HG03457 (cell line): Measurements from ENCODE around the gene ZFR.

ENCODE experiments used
- ATAC-seq: cut with Tn5 transposase; IDR thresholded peaks from one replicate; pipeline ENCODE4 v1.9.1; 2021; ENCODE audit warnings: moderate number of reproducible peaks; ENCODE audit not compliant: unreplicated experiment

Gene ZFR

DNA sequence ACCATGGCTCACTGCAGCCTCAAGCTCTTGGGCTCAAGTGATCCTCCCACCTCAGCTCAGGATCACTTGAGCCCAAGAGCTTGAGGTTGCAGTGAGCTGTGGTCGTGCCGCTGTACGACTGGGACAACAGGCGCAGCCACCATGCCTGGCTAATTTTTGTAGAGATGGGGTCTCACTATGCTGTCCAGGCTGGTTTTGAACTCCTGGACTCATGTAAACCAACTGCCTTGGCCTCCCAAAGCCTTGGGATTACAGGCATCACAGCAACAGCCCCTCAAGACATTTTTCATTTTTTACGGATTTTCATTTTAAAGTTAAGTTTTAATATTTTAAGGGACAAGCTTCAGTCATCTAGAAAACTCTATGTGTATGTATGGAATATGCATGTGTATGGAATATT, 78.9 kb downstream of the ZFR start:
- no peak for ATAC-seq

DNA sequence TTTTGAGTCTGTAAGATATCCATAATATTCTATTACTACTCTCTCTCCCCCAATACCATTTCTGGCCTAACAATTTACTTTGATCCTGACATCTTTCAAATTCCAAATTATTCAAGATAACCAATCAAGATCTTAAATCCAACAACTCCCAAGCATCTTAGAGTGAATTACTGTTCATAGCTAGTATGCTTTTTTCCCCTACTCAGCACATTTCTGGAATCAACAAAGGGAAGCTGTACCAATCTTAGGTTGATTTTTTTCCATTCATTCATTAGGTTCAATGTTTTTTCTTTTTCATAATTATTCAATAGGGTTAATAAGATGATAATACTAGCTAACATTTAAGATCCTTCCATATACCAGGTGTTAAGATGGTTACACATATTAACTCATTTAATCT, 81.5 kb downstream of the ZFR start:
- ATAC-seq: no peak

DNA sequence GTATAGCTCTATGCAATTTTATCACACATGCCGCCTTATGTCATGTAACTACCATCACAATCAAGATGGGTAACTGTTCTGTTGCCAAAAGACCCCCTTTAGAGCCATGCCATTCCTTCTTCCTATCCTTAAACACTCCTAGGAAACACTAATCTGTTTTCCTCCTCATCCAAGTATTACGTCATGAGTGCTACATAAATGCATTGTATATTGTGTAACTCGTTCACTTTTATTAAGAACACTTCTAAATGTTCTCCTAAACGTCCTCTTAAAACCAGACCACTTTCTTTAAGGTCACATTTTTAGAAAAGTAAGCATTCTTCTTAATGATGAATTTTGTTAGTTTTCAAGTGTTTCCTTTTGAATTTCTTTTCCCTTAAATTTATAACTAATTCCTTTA, 82.0 kb downstream of the ZFR start:
- no peak for ATAC-seq

DNA sequence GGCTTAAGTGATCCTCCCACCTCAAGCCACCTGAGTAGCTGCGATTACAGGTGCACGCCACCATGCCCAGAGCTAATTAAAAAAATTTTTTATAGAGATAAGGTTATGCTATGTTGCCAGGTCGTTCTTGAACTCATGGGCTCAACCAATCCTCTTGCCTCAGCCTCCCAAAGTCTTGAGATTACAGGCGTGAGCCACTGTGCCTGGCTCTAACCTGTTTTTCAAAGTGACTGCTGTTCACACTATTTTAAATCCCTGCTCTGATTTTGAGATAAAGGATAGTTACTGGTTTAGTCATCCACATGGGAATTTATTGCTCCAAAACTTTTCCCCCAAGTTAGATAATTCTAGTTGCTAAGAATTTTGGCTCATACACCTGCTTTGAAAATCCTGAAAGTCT, 83.6 kb downstream of the ZFR start:
- ATAC-seq: no peak

DNA sequence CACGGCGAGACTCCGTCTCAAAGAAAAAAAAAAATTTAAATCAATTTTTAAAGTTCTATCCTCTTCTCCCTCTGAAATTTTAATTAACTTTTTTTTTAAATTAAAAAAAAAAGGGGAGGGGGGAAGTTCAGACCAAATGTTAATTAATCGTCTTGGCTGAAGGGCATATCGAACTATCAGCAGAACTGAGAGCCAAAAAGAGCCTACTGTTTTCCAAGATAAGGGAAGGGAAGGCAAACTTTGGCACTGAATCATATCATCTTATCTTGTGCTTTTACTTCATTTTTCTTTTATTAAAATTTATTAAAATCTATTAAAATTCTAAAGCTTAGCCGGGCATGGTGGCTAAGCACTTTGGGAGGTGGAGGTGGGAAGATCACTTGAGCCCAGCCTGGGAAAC, 85.9 kb downstream of the ZFR start:
- no peak for ATAC-seq

DNA sequence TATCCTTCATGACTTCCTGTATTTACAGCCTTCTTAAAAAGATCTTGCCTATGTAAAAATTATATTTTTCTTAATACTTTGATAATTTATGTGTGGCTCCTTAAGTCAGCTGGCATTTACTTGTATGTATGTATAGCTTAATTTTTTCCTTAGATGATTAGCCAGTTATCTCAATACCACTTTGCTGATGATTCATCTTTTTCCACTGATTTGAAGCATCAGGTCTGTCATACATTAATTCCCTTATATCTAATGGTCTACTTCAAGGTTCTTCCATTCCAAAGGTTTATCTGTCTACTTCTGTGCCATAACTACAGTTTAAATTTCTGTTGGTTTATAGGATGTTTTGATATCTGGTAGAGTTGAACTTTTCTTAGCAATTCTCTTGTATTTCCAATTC, 86.9 kb downstream of the ZFR start:
- no peak for ATAC-seq

DNA sequence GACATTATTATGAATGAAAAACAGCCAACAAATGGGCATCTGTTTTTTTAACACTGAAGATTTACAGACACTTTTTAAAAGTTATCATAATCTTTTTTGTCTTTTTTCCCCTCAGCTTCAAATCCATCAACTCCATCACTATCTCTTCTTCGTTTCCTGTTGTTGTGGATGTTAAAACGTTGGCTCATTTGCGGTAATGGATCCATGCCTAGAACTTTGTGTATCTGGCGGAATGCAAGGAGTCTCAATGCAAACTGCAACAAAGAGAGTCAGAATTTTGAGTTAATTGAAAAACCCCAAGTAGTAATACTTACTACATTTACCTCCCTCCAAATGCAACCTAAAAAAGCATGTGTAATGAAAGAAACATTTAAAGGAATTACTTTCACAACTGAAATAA, 88.9 kb downstream of the ZFR start:
- no peak for ATAC-seq

DNA sequence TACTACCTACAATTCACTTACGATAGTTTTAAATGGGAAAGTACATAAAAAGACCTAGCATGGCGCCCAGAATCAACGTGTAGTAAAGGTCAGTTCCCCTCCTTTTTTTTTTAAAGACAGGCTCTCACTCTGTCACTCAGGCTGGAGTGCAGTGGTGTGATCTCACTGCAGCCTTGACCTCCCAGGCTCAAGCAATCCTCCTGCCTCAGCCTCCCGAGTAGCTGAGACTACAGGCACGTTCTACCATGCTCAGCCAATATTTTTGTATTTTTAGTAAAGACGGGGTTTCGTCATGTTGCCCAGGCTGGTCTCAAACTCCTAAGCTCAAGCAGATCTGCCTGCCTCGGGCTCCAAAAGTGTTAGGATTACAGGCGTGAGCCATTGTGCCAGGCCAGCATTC, 91.1 kb downstream of the ZFR start:
- ATAC-seq: no peak

DNA sequence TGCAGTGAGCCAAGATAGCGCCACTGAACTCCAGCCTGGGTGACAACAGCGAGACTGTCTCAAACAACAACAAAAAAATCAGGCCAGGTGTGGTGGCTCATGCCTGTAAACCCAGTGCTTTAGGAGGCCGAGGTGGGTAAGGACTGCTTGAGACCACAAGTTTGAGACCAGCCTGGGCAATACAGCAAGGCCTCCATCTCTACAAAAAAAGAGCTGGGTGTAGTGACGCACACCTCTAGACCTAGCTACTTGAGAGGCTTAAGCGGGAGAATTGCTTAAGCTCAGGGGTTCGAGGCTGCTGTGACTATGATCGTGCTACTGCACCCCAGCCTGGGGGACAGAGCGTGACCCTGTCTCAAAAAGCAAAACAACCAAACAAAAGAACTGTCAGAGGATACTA, 91.9 kb downstream of the ZFR start:
- no peak for ATAC-seq

DNA sequence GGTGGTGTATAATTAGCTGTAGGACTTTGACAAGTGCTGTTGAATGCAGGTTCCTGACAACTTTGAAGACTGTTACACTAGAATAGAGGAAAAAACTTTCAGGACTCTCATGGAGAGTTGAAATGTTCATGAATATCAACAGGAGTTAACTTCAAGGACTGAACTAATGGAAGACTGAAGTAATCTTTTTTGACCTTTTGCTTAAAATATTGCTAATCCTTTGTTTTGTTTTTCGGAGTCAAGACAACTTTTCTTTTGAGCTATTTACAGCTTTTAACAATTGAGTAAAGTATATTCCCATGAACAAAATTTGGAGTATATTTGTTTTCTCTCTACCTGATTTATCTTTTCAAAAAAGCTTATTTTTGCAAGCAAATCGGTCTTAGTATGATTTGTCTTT, 97.7 kb downstream of the ZFR start:
- no peak for ATAC-seq

DNA sequence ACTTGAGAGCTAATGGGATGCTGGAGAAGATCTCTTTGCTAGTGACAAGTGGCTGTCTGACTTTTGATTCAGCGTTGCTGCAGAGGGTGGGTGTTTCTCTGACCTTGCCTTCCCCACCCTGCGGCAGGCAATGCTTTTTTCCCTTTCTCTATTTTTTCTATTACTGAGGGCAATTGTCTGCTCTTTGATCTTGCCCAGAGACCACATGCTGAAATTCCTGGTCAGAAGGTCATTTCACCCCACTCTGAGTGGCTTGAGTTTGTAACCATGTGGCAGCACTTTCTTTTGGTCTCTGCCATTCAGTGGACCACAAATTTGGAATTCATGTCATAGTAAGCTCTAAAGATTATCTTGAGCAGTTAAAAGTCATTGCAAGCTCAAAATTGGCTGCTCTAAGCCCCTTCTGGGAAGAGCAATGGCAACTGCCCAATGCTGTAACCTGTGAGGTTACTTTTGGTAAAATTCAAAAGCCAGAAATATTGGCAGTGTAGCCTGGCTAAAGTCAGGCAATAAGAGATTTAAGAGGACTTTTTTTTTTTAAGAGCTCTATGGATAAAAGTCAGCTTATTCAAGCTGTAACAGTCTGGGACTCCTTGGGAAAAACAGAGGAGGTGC, 101.4 kb downstream of the ZFR start:
- no peak for ATAC-seq

DNA sequence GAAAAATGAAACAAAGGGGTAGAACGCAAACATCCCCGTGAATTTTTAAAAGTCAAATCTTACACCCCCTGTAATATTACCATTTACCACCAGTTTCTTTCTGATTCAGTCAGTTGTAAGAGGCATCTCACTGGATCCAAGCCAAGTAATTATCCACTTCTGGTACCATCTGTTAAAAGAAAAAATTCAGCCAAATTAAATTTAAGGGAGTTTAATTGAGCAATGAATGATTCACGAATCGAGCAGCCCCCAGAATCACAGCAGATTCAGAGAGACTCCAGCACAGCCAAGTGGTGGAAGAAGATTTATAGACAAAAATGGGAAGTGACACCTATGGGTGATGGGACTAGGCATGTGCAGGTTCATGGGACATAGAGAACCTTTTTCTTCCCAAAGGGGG, 101.9 kb downstream of the ZFR start:
- ATAC-seq: no peak

DNA sequence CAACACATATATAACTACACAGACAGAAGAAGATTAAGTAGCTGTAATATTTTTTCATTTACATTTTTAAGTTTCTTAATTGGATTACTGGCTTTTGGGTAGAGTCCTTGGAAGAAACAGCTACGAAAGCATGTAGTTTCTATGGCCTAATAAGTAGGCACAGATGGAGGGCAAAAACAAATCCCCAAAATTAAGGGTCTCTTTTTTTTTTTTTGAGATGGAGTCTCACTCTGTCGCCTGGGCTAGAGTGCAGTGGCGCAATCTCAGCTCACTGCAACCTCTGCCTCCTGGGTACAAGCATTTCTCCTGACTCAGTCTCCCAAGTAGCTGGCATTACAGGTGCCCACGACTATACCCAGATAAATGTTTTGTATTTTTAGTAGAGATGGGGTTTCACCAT, 104.7 kb downstream of the ZFR start:
- no peak for ATAC-seq

DNA sequence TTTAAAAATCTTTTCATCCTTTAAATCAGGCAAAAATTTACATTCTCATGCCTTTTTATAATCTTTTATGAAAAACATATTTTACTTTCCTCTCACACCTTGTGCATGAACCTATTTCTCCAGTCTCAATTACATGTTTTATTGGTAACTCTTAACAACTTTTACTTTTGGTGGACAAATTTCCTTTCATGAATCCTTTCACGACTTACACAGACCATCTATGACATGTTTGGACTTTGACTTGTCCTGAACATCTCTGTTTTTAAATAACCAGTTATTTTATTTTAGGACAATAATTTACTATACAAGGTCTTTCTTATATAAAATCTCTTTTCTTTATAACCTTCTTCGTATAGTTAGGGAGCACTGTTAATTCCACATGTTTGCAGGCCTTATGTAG, 105.3 kb downstream of the ZFR start:
- no peak for ATAC-seq

DNA sequence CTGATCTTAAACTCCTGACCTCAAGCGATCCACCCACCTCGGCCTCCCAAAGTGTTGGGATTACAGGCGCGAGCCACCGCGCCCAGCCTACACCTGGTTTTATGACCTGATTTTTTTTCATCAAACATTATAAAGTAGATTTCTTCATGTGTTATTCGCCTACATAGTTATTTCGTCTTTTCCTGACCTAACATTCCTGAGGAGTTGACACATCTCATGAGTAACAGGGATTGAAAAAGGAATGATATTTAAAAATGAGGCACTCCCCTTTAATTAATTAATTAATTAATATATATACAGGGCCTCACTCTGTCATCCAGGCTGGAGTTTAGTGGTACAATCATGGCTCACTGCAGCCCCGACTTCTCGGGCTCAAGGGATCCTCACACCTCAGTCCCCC, 111.6 kb downstream of the ZFR start:
- no peak for ATAC-seq

DNA sequence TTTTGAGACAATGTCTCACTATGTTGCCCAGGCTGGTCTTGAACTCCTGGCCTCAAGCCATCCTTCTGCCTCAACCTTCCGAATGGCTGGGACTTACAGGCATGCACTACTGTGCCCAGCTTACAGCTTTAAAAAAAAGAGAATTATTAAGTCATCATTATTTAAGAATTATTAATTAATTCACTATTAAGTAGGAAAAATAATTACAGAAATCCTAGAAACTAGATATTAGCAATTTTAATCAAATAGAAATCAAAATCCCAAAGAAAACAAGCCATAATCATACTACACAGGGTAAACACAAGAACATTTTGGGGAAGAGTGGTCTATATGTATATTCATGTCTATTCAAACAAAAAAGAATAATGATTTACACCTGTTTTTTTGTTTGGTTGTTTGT, 112.2 kb downstream of the ZFR start:
- ATAC-seq: no peak

DNA sequence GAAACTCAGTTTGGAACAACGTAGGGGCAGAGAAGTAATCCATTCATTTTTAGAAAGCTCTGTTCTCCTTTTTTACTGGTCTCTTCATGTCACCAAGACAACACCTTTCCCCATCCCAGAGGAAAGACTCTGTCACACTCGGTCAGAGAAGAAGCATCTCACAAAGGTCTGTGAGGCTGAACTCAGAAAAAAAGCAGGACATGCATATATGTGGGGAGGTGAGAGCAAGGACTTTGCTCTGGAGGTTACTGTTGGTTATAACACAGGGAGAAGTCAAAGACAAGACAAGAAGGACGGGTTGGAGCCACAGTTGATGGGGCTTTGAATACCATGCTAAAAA, 112.6 kb downstream of the ZFR start:
- ATAC-seq: no peak

DNA sequence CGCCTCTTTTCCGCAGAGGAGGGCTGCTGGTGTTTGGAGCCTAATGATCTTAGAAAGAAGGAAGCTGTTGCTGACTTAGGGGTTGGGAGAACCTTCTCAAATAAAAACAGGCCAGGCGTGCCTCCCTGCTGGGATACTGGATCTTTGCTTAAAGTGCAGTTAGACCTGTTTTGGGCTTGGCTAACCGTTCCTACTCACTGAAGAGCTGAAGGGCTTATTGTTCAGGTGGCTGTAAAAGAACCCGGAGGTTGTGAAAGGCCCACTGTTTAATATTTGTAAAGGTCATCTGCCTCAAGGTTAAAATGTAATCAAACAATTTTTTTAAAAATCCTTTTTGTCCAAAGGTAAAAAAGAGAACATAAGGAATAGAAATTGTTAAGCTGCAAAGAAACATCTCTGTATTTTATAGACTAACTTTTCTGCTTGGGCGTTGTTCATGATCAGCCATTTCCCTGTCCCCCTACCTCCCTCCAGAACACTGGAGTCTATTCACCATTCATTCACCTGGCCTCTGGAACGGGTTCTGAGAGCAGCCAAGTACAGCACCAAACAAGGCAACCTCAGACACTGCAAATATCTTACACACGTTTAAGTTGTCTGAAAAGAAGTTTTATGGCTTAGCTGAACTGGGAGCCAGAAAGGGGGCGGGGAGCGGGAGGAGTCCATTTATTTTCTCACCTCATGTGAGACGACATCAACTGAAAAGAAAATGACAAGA, 113.2 kb downstream of the ZFR start:
- ATAC-seq: no peak

DNA sequence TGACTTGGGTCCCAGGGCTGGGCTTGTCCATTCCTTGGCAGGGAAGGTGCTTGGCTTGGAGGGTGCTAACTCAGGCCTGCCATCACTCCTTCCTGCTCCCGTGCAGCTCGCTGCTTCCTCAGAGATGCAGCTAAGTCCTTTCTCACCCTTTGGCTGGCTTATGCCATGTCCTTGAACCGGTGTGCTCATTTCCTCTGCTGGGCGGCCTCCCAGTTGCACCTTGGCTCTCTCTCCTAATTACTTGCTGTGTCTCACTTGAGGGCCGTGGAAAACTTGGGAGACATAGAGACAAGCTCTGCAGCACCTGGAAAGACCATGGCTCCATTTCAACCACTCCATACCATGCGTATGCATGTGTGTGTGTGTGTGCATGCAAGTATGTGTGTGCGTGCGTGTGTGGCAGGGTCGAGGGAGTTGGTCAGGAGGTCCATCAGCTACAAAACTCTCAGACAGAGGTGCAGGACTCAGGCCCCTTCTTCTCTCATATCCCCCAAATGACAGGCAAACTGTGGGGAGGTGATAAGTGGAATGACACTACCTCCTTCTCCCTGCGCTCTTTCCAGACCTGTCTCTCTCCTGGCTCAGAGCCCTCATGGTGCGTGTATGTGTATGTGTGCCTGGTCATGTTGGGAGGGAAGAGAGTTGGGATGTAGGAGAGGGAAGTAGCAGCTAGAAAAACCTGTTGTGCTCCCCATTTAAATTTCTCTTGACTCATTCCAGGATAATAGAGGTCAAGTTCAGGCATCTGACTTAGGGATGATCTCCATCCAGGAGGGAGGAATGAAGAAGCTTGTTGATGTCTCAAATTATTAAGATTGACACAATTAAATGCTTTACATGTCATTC, 114.2 kb downstream of the ZFR start:
- ATAC-seq: no peak

DNA sequence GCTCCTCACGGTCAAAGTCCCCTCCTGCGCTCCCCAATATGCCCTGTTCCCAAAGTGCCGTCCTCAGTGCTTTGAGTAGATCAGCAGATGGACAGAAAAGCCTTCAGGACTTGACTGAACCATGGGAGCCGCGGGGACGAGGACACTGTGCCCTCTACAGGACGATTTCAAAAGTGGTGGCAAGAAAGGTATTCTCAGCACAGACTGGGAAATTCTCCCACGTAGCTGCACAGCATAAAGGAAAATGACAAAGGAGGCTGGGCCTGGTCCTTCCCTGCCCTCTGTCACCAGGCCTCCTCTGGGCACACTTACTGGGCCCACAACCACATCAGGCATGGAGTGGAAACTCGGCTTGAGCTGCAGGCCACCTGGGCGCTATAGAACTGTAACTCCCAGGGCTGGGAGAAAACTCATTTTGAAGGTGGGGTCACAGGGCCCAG, 115.1 kb downstream of the ZFR start:
- ATAC-seq: no peak

DNA sequence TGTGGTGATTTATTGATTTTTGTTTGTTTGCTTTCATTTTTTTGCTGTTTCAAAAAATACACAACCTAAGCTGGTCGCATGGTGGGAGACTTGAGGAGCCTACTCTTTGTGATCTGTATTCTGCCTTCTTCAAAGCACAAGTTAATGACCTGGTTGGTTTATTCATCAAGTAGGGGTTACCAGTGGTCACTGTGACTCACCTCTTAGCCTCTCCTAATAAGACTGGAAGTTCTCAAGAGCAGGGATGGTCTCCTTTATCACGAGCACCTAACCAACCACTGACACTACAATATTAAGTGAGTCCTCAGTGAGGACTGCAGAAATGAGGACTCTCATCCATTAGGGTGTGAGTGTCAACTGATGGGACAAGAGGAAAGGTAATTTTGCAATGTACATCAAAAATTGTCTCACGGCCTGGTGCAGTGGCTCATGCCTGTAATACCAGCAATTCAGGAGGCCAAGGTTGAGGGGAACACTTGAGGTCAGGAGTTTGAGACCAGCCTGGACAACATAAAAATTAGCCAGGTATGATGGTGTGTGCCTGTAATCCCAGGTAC, 118.2 kb downstream of the ZFR start:
- no peak for ATAC-seq

DNA sequence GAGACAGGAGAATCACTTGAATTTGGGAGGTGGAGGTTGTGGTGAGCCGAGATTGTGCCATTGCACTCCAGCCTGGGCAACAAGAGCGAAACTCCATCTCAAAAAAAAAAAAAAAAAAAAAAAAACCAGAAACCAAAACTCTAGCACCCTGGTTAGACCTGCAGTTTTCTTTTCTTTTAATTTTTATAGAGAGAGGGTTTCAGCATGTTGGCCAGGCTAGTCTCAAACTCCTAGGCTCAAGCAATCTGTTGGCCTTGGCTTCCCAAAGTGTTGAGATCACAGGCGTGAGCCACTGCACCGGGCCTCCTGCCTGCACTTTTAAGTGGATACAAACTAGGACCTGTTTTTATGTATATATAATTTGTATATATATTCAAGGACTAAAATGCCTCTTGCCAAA, 118.9 kb downstream of the ZFR start:
- no peak for ATAC-seq
